ENCODE measurements around the gene GALNT5.

DNA sequence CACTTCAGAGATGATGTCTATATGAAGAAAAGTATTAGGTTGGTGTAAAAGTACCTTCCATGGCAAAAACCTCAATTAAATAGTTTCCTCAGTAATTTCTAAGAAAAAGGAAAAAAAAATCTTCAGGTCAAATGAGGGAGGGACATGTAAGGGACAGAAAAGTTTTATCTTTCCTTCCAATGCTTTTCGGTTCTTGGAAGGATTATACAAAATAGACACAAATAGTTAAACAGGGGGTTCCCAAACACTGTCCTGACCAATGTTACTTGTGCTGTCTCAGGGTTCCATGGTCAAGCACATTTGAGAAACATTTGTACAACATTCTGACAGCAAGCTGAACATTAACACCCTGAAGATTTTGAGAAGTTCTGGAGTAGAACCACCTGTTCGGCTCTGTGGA is 46.1 kb downstream of the GALNT5 start:
- TF ChIP-seq CTCF (IDR thresholded peaks at IDR 0.05) (no peak), EP300 (IDR thresholded peaks at IDR 0.05) (no peak), POLR2A (IDR thresholded peaks at IDR 0.05) (no peak)

All from sigmoid colon (tissue), 4 donors.